Neural crest cell (in vitro differentiated cells): ENCODE data around the gene CTSZ. TPM values are rescaled to one million over a fixed set of nuclear protein-coding genes. Genes with fewer than 3 reads are reported as not detected.

Experiments
- DNase-seq: peaks from one replicate; pipeline ENCODE4 v3.0.0; 2021; ENCODE audit warnings: low read depth, mixed read lengths, low spot score
- H3K27ac Mint-ChIP-seq: one replicate; pipeline ENCODE4 v1.8.0; 2021; ENCODE audit warnings: mild to moderate bottlenecking, mixed read lengths; ENCODE audit not compliant: unreplicated experiment
- H3K27me3 Mint-ChIP-seq: 2 replicates; pipeline ENCODE4 v1.8.0; 2021; ENCODE audit warnings: low read depth, mild to moderate bottlenecking, mixed read lengths
- H3K36me3 Mint-ChIP-seq: 2 replicates; pipeline ENCODE4 v1.8.0; 2021; ENCODE audit warnings: low read depth, mild to moderate bottlenecking, mixed read lengths
- H3K4me1 Mint-ChIP-seq: 2 replicates; pipeline ENCODE4 v1.8.0; 2021; ENCODE audit warnings: mixed read lengths
- H3K4me3 Mint-ChIP-seq: one replicate; pipeline ENCODE4 v1.8.0; 2021; ENCODE audit warnings: mild to moderate bottlenecking, mixed read lengths
- H3K9me3 Mint-ChIP-seq: 2 replicates; pipeline ENCODE4 v1.8.0; 2021; ENCODE audit warnings: mixed read lengths
- total RNA-seq: library from RNA; stranded (reverse); gene quantifications from 2 replicates; pipeline ENCODE4 v1.2.1, GENCODE V29; 2021
- TF ChIP-seq, protein P1 (sequence below): fragments of 200-600 bp; sonication (generic); conservative IDR thresholded peaks from 2 replicates; pipeline ENCODE4 v1.5.0; 2021; ENCODE audit warnings: antibody characterized with exemption, mild to moderate bottlenecking

CTSZ gene
- total RNA-seq, 1 donor from 2014 or later = 22.7 TPM

DNA sequence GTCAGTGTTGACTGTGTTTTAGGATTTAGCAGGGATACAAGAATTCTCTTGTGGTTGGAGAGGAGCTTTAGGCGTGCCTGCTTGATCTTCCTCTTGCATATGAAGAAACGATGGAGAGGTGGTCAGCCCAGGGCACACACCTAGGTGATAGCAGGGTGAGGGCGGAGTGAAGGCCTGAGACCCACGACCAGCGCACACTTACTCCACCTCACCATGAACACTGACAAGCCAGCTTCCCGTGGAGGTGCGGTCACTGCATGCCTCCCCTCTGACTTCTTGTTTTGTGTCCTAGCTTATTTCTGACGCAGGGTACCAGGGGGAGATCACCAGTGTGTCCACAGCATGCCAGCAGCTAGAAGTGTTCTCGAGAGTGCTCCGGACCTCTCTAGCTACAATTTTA lies 17.9 kb downstream of the CTSZ start:
- no peak for DNase-seq
- no peak overlapping the region for H3K27ac Mint-ChIP-seq
- peaks cover 20% of the 10 kb centered on the region for H3K36me3 Mint-ChIP-seq
- no peaks in the 10 kb centered on the region for H3K9me3 Mint-ChIP-seq
- TF ChIP-seq, protein P1, sequence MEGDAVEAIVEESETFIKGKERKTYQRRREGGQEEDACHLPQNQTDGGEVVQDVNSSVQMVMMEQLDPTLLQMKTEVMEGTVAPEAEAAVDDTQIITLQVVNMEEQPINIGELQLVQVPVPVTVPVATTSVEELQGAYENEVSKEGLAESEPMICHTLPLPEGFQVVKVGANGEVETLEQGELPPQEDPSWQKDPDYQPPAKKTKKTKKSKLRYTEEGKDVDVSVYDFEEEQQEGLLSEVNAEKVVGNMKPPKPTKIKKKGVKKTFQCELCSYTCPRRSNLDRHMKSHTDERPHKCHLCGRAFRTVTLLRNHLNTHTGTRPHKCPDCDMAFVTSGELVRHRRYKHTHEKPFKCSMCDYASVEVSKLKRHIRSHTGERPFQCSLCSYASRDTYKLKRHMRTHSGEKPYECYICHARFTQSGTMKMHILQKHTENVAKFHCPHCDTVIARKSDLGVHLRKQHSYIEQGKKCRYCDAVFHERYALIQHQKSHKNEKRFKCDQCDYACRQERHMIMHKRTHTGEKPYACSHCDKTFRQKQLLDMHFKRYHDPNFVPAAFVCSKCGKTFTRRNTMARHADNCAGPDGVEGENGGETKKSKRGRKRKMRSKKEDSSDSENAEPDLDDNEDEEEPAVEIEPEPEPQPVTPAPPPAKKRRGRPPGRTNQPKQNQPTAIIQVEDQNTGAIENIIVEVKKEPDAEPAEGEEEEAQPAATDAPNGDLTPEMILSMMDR = no peak
- H3K4me3 Mint-ChIP-seq = no peak overlapping the region
- H3K27me3 Mint-ChIP-seq = no peaks in the 10 kb centered on the region
- peaks cover 14% of the 10 kb centered on the region for H3K4me1 Mint-ChIP-seq

DNA sequence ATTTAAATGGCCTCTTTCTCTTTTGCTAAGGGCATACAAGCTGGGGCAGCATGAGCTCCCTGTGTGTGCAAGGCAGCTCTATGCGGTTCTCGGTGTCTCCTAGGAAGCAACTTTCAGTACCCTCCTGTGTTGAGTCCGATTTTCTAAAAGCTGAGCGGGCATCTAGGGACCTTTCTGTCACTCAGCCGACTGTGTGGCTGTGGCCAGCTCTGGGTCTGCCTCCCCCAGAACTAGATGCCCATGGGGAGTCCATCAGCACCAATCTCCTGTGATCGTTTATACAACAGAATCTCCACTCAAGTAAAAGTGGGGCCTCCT lies 18.5 kb downstream of the CTSZ start:
- no peaks in the 10 kb centered on the region for H3K9me3 Mint-ChIP-seq
- H3K4me1 Mint-ChIP-seq = peaks cover 20% of the 10 kb centered on the region
- H3K27ac Mint-ChIP-seq = no peak overlapping the region
- DNase-seq = no peak
- peaks cover 17% of the 10 kb centered on the region for H3K36me3 Mint-ChIP-seq
- H3K27me3 Mint-ChIP-seq = no peaks in the 10 kb centered on the region
- no peak overlapping the region for H3K4me3 Mint-ChIP-seq
- TF ChIP-seq, protein P1 = no peak

DNA sequence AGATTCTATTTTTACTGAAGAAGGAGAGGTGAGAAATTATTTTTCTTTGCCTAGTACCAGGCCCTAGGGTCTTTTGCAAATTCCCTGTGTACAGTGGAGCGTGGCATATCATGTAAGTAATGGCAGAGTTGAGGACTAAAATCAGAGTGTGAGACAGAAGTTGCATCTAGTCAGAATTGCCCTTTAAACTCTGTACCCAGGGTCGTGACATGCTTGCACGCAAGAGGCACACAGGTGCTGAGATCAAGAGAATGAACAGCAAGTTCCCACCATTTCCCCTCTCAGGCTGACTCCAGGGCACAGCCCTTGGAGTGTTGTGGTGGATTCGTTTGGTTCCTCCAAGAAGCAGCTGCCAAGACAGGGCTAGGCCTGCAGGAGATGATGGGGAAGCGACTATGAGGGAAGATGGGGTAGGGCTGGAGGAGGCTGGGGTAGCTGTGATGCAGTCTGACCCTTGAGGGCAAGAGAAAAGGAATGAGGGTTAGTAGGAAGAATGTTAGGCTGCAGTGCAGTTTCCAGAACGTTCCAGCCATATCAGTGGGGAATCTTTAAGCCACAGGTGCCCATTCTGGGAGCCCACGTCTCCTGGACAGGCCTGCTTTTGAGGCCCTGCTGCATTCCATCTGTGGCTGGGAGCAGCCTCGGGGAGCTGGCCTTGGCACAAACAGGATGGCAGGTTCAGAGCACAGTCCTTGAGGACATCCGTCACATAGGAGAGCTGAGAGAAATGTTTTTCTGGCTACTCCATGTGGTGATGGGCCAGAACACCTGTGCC lies 19.1 kb downstream of the CTSZ start:
- no peak overlapping the region for H3K4me3 Mint-ChIP-seq
- TF ChIP-seq, protein P1 = no peak
- peaks cover 21% of the 10 kb centered on the region for H3K4me1 Mint-ChIP-seq
- DNase-seq = no peak
- peaks cover 17% of the 10 kb centered on the region for H3K36me3 Mint-ChIP-seq
- H3K27me3 Mint-ChIP-seq = no peaks in the 10 kb centered on the region
- no peaks in the 10 kb centered on the region for H3K9me3 Mint-ChIP-seq
- H3K27ac Mint-ChIP-seq = no peak overlapping the region

DNA sequence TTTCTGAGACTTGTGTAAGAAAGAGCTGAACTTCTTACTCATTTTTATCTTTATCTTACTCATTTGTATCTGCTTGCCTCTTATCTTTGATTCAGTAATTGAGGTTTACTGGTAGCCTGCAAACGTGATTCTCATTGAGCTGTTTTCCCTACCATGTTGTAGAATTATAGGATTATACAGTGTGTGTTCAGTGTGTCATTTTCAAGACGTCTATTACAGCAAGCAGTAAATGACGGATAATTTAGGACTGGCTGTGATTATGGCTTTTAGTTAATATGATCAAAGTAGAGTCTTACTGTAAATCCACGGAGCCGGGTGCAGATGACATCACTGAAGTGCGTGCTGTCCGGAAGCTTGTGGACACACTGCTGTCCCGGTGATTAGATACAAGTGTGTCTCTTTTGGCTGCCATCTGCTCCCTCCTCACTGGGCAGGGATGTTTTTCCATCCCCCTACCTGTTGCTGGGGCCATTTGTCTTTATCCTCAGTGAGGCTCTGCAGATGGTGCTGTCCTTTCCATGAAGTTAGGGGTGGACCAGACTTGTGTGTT lies 20.0 kb downstream of the CTSZ start:
- Mint-ChIP-seq H3K9me3 (no peaks in the 10 kb centered on the region), H3K27me3 (no peaks in the 10 kb centered on the region), H3K4me3 (no peak overlapping the region), H3K4me1 (peaks cover 29% of the 10 kb centered on the region), H3K36me3 (peaks cover 22% of the 10 kb centered on the region), H3K27ac (no peak overlapping the region)
- no peak for DNase-seq
- TF ChIP-seq, protein P1 = no peak

DNA sequence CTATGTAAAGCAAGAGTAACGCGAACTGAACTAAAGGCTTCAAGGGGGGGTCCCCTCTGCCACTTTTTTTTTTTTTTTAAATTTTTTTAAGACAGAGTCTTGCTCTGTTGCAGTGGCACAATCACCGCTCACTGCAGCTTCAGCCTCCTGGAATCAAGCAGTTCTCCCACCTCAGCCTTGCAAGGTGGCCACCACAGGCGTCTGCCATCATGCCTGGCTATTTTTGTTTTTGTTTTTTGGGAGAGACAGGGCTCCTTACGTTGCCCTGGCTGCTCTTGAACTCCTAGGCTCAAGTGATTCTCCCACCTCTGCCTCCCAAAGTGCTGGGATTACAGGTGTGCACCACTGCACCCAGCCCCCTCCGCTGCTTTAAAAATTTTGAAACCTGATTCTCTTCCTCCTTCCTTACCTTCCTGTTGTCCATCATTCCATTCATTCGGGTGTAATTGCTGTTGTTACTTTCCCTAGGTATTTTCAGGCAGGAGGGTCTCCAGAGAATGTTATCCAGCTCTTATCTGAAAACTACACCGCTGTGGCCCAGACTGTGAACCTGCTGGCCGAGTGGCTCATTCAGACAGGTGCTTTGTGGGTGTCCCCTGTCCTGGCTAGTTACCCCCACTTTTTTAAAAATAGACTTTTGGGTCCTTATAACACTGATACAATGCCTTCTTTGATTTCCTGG lies 20.6 kb downstream of the CTSZ start:
- TF ChIP-seq, protein P1 = no peak
- Mint-ChIP-seq H3K9me3 (no peaks in the 10 kb centered on the region), H3K4me3 (no peak overlapping the region), H3K27ac (no peak overlapping the region), H3K4me1 (peaks cover 29% of the 10 kb centered on the region), H3K36me3 (peaks cover 22% of the 10 kb centered on the region), H3K27me3 (no peaks in the 10 kb centered on the region)
- no peak for DNase-seq
